Stimulated activated memory B cell treated with anti-CD40 and anti-IgM and Interleukin-4, amounts not matched to agents 10 μg/mL and 1 μg/mL and 100 μg/mL, for 72 hours (primary cell): ENCODE results near the gene SLC6A17.

Source experiments
- ATAC-seq: fragments of 150-1000 bp; cut with Tn5 transposase; 2 replicates; pipeline ENCODE4 v1.10.0; 2021
- H3K27ac Mint-ChIP-seq: one replicate; pipeline ENCODE4 v1.8.0; 2022; ENCODE audit warnings: mild to moderate bottlenecking, mixed read lengths
- H3K27me3 Mint-ChIP-seq: one replicate; pipeline ENCODE4 v1.8.0; 2022; ENCODE audit warnings: mixed read lengths
- H3K36me3 Mint-ChIP-seq: one replicate; pipeline ENCODE4 v1.8.0; 2022; ENCODE audit warnings: mixed read lengths
- H3K4me1 Mint-ChIP-seq: one replicate; pipeline ENCODE4 v1.8.0; 2022; ENCODE audit warnings: mixed read lengths
- H3K4me3 Mint-ChIP-seq: one replicate; pipeline ENCODE4 v1.8.0; 2022; ENCODE audit warnings: mild to moderate bottlenecking, moderate library complexity, mixed read lengths
- H3K9me3 Mint-ChIP-seq: one replicate; pipeline ENCODE4 v1.8.0; 2022; ENCODE audit warnings: mixed read lengths

The SLC6A17 gene

GRCh38 chr1:110176299-110176956 is 26.1 kb downstream of the SLC6A17 start:
- Mint-ChIP-seq H3K27me3 (peaks cover 38% of the 10 kb centered on the region), H3K4me3 (no peak overlapping the region), H3K4me1 (no peaks in the 10 kb centered on the region), H3K27ac (no peak overlapping the region), H3K9me3 (no peaks in the 10 kb centered on the region), H3K36me3 (no peaks in the 10 kb centered on the region)
- ATAC-seq: no peak

- no peaks in the 10 kb centered on the region for H3K36me3 Mint-ChIP-seq
Measured at GRCh38 chr1:110177775-110178174, 27.5 kb downstream of the SLC6A17 start.

GRCh38 chr1:110183642-110184167 is 33.4 kb downstream of the SLC6A17 start:
- Mint-ChIP-seq H3K9me3 (no peaks in the 10 kb centered on the region), H3K36me3 (no peaks in the 10 kb centered on the region), H3K4me1 (no peaks in the 10 kb centered on the region), H3K27ac (no peak overlapping the region), H3K27me3 (peaks cover 11% of the 10 kb centered on the region), H3K4me3 (no peak overlapping the region)
- ATAC-seq: no peak

More at GRCh38 chr1:110177775-110178174, 27.5 kb downstream of the SLC6A17 start:
- Mint-ChIP-seq H3K4me1 (no peaks in the 10 kb centered on the region), H3K9me3 (no peaks in the 10 kb centered on the region), H3K27me3 (peaks cover 26% of the 10 kb centered on the region), H3K27ac (no peak overlapping the region), H3K4me3 (no peak overlapping the region)
- ATAC-seq: no peak

- no peaks in the 10 kb centered on the region for H3K9me3 Mint-ChIP-seq
- no peak for ATAC-seq
- no peak overlapping the region for H3K27ac Mint-ChIP-seq
- no peak overlapping the region for H3K4me3 Mint-ChIP-seq
- no peaks in the 10 kb centered on the region for H3K36me3 Mint-ChIP-seq
- H3K4me1 Mint-ChIP-seq: no peaks in the 10 kb centered on the region
- peaks cover 19% of the 10 kb centered on the region for H3K27me3 Mint-ChIP-seq
Measured at GRCh38 chr1:110184446-110184845, 34.2 kb downstream of the SLC6A17 start.

- H3K36me3 Mint-ChIP-seq: no peaks in the 10 kb centered on the region
- peak; percentile 10 for ATAC-seq
- H3K27me3 Mint-ChIP-seq: peaks cover 25% of the 10 kb centered on the region
- no peaks in the 10 kb centered on the region for H3K4me1 Mint-ChIP-seq
- H3K27ac Mint-ChIP-seq: no peak overlapping the region
- H3K4me3 Mint-ChIP-seq: no peak overlapping the region
- H3K9me3 Mint-ChIP-seq: no peaks in the 10 kb centered on the region
Measured at GRCh38 chr1:110185181-110185580, 34.9 kb downstream of the SLC6A17 start.

- no peaks in the 10 kb centered on the region for H3K9me3 Mint-ChIP-seq
- H3K27me3 Mint-ChIP-seq: peaks cover 25% of the 10 kb centered on the region
- H3K27ac Mint-ChIP-seq: no peak overlapping the region
- no peaks in the 10 kb centered on the region for H3K36me3 Mint-ChIP-seq
- H3K4me1 Mint-ChIP-seq: no peaks in the 10 kb centered on the region
- no peak overlapping the region for H3K4me3 Mint-ChIP-seq
- no peak for ATAC-seq
Measured at GRCh38 chr1:110186558-110186957, 36.3 kb downstream of the SLC6A17 start.

GRCh38 chr1:110187139-110187890 is 37.0 kb downstream of the SLC6A17 start:
- no peaks in the 10 kb centered on the region for H3K9me3 Mint-ChIP-seq
- H3K4me3 Mint-ChIP-seq: no peak overlapping the region
- no peak overlapping the region for H3K27ac Mint-ChIP-seq
- no peaks in the 10 kb centered on the region for H3K36me3 Mint-ChIP-seq
- ATAC-seq: no peak
- H3K4me1 Mint-ChIP-seq: no peaks in the 10 kb centered on the region
- H3K27me3 Mint-ChIP-seq: peaks cover 25% of the 10 kb centered on the region

GRCh38 chr1:110188035-110188618 is 37.8 kb downstream of the SLC6A17 start:
- Mint-ChIP-seq H3K9me3 (no peaks in the 10 kb centered on the region), H3K36me3 (no peaks in the 10 kb centered on the region), H3K27me3 (peaks cover 25% of the 10 kb centered on the region), H3K4me3 (no peak overlapping the region), H3K27ac (no peak overlapping the region), H3K4me1 (no peaks in the 10 kb centered on the region)
- no peak for ATAC-seq

- Mint-ChIP-seq H3K36me3 (no peaks in the 10 kb centered on the region), H3K4me3 (no peak overlapping the region), H3K27me3 (peaks cover 25% of the 10 kb centered on the region), H3K9me3 (no peaks in the 10 kb centered on the region), H3K4me1 (no peaks in the 10 kb centered on the region), H3K27ac (no peak overlapping the region)
- no peak for ATAC-seq
Measured at GRCh38 chr1:110189181-110189580, 38.9 kb downstream of the SLC6A17 start.

GRCh38 chr1:110190282-110190929 is 40.1 kb downstream of the SLC6A17 start:
- H3K36me3 Mint-ChIP-seq: no peaks in the 10 kb centered on the region
- no peak overlapping the region for H3K4me3 Mint-ChIP-seq
- H3K27me3 Mint-ChIP-seq: peaks cover 18% of the 10 kb centered on the region
- no peaks in the 10 kb centered on the region for H3K9me3 Mint-ChIP-seq
- no peaks in the 10 kb centered on the region for H3K4me1 Mint-ChIP-seq
- no peak for ATAC-seq
- no peak overlapping the region for H3K27ac Mint-ChIP-seq

GRCh38 chr1:110192541-110192940 is 42.2 kb downstream of the SLC6A17 start:
- no peaks in the 10 kb centered on the region for H3K36me3 Mint-ChIP-seq
- H3K4me1 Mint-ChIP-seq: peaks cover 6% of the 10 kb centered on the region
- no peak for ATAC-seq
- no peak overlapping the region for H3K4me3 Mint-ChIP-seq
- peaks cover 18% of the 10 kb centered on the region for H3K27me3 Mint-ChIP-seq
- H3K27ac Mint-ChIP-seq: no peak overlapping the region
- no peaks in the 10 kb centered on the region for H3K9me3 Mint-ChIP-seq

GRCh38 chr1:110195196-110195595 is 44.9 kb downstream of the SLC6A17 start:
- no peaks in the 10 kb centered on the region for H3K27me3 Mint-ChIP-seq
- H3K27ac Mint-ChIP-seq: no peak overlapping the region
- peaks cover 6% of the 10 kb centered on the region for H3K4me1 Mint-ChIP-seq
- no peaks in the 10 kb centered on the region for H3K9me3 Mint-ChIP-seq
- no peak overlapping the region for H3K4me3 Mint-ChIP-seq
- H3K36me3 Mint-ChIP-seq: no peaks in the 10 kb centered on the region
- no peak for ATAC-seq

- Mint-ChIP-seq H3K9me3 (no peaks in the 10 kb centered on the region), H3K27me3 (no peaks in the 10 kb centered on the region), H3K27ac (no peak overlapping the region), H3K36me3 (no peaks in the 10 kb centered on the region), H3K4me3 (no peak overlapping the region), H3K4me1 (peaks cover 6% of the 10 kb centered on the region)
- peak; percentile 71 for ATAC-seq
Measured at GRCh38 chr1:110196917-110197765, 46.8 kb downstream of the SLC6A17 start.

GRCh38 chr1:110197905-110198629 is 47.8 kb downstream of the SLC6A17 start:
- Mint-ChIP-seq H3K36me3 (no peaks in the 10 kb centered on the region), H3K9me3 (no peaks in the 10 kb centered on the region), H3K4me3 (no peak overlapping the region), H3K4me1 (peaks cover 11% of the 10 kb centered on the region), H3K27me3 (no peaks in the 10 kb centered on the region), H3K27ac (no peak overlapping the region)
- no peak for ATAC-seq
